Mucosa of gallbladder (tissue), 1 donor: ENCODE measurements around the gene C19orf25. TPM values are rescaled to one million over a fixed set of nuclear protein-coding genes. Genes with fewer than 3 reads are reported as not detected.
"Not testable (repeated sequence)": the region's sequence is repeated elsewhere in the genome, so short reads cannot be mapped to it uniquely, and the experiment has no call there.

Experiments used
- DNase-seq: peaks from one replicate; pipeline ENCODE4 v3.0.0-alpha.2; 2020; ENCODE audit warnings: low spot score
- total RNA-seq: library from RNA; stranded (reverse); gene quantifications from one replicate; pipeline ENCODE4 v1.2.1, GENCODE V29; 2021
- donor health status: DM: no; HTN: no; CAD: no.

Gene C19orf25
- total RNA-seq, 1 donor from 2014 or later, result 41.6 TPM

- no peak for DNase-seq
Measured at GRCh38 chr19:1481893-1482360, 2.9 kb upstream of the C19orf25 start.

DNA sequence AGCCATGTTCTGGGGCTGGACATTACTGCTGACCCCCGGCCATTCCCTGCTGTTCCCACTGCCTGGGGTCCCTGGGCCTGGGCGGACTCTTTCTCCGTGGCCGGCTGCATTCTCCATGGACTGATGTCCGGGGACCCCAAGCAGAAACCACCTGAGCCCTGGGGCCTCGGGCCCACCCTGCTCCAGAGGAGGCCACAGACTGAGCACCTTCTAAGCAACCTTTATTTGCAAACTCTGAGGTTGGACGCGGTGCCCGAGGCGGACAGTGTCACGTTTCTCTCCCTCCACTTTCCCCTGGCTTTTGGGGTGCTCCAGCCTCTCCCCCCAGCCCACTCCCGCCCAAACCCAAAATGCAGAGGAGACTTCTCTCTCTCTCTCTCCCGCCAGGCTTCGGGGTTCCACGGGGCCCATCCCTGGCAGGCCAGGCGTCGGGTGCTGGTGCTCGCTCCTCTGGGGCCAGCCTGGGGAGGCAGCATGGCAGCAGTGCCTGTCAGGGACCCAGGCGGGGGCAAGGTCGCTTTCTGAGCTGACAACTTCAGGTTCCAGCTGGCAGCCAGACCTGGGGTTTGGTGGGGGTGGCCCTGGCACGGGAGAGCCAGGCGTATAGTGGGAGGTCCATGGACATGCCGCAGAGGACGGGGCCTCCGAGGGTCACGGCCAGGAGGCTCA lies 2.3 kb upstream of the C19orf25 start:
- DNase-seq, result no peak

- not testable (repeated sequence) for DNase-seq
Measured at GRCh38 chr19:1477056-1477455, 2.0 kb downstream of the C19orf25 start.

- no peak for DNase-seq
Measured at GRCh38 chr19:1475751-1476437, 3.1 kb downstream of the C19orf25 start.

GRCh38 chr19:1474765-1475351 lies 4.2 kb downstream of the C19orf25 start:
- DNase-seq, result no peak

GRCh38 chr19:1474011-1474764 lies 4.8 kb downstream of the C19orf25 start:
- no peak for DNase-seq

DNA sequence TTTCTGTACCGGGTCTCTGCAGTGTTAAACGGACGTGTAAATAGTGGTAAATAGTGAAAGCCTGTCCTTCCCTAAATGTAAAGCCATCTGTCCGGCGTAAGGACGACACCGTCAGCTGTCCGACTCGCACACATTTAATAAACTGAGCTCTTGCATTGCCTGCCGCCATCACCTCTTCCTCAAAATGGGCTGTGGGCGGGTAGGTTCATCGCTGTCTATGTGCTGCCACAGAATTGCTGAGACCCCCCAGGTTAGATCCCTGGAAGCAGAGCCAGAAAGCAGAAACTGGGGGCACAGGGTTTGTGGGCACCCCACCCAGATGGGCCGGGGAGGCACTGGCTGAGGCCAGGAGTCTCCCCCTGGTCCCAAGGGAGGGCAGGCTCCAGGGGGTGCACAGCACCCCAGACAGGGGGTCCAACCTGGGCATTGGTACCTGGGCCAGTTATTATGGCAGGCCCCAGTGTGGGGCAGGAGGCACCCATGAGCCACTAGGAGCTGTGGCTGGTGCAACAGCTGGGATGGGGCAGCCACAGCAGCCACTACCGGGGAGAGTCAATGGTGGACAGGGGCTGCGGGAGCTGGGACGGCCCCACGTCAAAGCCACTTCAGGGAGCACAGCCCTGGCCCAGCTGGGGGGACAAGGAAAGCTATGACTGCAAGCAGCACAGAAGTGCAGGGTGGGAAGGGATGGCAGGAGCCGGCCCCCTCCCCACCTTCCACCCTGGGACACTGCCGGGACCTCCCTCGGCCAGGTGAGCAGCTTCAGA lies 5.7 kb downstream of the C19orf25 start:
- no peak for DNase-seq

DNA sequence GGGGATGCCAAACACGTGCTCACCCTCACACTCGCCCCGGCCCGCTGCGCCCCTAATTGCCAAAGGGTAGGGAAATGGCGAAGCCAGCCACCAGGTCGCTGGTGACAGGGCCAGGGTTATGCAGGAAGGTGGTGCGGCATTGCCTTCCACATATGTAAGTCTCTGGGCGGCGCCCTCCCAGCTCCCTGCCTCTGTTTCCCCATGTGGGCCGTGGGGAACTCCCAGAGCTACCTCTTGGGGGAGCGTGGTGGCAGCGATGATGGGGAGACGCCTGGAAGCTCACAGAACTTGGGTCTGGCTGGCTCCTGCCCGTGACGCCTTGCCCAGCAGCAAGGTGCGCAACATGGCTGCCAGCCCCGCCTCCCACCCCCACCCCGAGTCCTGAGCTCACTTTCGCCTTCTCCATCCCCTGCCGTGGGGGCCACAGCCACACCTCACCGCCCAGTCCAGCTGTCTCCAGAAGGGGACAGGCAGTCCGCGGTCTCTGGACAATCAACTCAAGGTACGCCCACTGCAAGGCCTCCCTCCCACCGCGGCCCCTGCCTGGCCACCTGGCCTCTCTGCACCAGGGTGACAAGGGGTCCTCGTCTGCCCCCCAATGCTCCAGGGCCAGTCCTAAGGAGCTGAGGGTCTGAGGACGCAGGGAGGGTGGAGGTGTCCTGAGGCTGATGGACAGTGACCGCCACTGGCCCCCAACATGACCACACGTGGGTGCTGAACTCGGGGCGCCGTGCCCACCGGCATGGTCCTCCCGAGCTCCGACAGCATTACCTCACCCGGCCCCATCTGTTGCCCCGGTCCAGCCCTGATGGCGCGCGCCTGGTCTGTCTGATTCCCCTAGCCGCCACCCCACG lies 6.6 kb downstream of the C19orf25 start:
- DNase-seq, result no peak

DNA sequence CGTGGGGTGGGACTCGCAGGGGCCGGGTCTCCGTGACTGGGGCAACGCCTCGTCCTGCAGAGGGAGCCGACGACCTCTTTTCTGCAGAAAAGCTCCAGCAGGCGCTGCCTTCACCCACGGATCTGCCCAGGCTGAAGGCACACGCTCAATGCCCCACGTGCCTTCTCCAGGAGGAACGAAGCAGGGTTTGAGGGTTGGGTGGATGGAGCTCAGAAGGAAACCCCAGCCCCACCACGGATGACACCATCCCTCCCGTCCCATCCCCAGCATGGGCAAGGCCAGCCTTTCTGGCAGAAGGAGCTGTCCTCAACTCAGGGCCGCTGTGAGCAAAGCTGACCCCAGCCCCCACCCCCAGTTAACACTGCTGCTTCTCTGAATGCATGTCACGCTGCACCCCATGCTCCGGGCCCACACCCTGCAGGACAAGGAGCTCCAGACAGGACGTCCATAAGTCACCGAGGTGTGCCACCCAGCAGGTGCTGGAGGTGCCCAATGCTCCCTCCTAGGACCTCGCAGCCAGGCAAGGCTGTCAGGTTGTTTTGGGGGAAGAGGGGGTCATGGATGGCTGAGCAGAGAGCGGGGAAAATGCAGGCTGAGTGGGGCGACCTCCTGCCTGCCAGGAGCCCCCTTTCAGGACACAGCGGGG lies 7.4 kb downstream of the C19orf25 start:
- DNase-seq, result no peak

- DNase-seq, result no peak
Measured at GRCh38 chr19:1471010-1471514, 8.0 kb downstream of the C19orf25 start.

- no peak for DNase-seq
Measured at GRCh38 chr19:1470305-1471009, 8.6 kb downstream of the C19orf25 start.

DNA sequence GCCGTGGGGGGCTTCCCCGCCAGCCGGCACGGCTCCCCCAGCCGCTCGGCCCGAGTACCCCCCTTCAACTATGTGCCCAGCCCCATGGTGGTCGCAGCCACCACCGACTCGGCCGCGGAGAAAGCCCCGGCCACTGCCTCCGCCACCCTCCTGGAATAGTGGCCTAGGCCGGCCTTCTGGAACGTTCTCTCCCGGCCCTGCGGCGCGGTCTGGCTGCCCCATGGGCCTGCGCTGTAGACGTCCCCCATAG lies 9.0 kb downstream of the C19orf25 start:
- no peak for DNase-seq

DNA sequence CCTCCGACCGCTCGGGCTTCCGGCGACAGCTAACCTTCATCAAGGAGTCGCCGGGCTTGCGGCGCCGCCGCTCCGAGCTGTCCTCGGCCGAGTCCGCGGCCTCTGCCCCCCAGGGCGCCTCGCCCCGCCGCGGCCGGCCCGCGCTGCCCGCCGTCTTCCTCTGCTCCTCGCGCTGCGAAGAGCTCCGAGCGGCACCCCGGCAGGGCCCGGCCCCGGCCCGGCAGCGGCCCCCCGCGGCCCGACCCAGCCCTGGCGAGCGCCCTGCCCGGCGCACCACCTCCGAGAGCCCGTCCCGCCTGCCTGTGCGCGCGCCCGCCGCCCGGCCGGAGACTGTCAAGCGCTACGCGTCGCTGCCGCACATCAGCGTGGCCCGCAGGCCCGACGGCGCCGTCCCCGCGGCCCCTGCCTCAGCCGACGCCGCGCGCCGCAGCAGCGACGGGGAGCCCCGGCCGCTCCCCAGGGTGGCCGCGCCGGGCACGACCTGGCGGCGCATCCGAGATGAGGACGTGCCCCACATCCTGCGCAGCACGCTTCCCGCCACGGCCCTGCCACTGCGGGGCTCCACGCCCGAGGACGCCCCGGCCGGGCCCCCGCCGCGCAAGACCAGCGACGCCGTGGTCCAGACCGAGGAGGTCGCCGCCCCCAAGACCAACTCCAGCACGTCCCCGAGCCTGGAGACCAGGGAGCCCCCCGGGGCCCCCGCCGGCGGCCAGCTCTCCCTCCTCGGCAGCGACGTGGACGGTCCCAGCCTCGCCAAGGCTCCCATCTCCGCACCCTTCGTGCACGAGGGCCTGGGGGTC lies 9.6 kb downstream of the C19orf25 start:
- DNase-seq, result no peak

- DNase-seq, result no peak
Measured at GRCh38 chr19:1468821-1469254, 10.2 kb downstream of the C19orf25 start.

DNA sequence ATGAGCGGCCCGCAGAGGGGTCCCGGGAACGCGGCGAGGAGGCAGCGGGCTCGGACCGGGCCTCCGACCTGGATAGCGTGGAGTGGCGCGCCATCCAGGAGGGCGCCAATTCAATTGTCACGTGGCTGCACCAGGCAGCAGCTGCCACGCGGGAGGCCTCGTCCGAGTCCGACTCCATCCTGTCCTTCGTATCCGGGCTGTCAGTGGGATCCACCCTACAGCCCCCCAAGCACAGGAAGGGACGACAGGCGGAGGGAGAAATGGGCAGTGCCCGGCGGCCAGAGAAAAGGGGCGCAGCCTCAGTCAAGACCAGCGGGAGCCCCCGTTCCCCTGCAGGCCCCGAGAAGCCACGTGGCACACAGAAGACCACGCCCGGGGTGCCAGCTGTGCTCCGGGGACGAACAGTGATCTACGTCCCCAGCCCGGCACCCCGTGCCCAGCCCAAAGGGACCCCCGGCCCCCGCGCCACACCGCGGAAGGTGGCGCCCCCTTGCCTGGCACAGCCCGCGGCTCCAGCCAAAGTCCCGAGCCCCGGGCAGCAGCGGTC lies 10.7 kb downstream of the C19orf25 start:
- DNase-seq, result no peak

- DNase-seq, result no peak
Measured at GRCh38 chr19:1467490-1468273, 11.3 kb downstream of the C19orf25 start.

DNA sequence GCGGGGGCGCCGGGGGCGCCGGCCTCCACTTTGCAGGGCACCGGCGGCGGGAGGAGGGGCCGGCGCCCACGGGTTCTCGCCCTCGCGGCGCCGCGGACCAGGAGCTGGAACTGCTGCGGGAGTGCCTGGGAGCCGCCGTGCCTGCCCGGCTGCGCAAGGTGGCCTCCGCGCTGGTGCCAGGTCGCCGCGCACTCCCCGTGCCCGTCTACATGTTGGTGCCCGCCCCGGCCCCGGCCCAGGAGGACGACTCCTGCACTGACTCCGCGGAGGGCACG lies 11.9 kb downstream of the C19orf25 start:
- DNase-seq, result no peak
